Mesodermal cell (in vitro differentiated cells): ENCODE measurements around the gene RPL13A.
A peak's percentile ranks its signal among the peaks of the same experiment; 100 is the strongest.

ENCODE experiments used
- H3K27ac ChIP-seq: 2 replicates; pipeline ENCODE4 v1.7.0; 2013; ENCODE audit warnings: mild to moderate bottlenecking, low read depth, low read length, moderate library complexity; ENCODE audit not compliant: severe bottlenecking
- H3K36me3 ChIP-seq: 2 replicates; pipeline ENCODE4 v1.7.1; 2013; ENCODE audit warnings: mild to moderate bottlenecking, low read length, moderate library complexity; ENCODE audit not compliant: control insufficient read depth, insufficient read depth
- H3K4me1 ChIP-seq: one replicate; pipeline ENCODE4 v1.7.1; 2013; ENCODE audit warnings: mild to moderate bottlenecking, low read length; ENCODE audit not compliant: insufficient read depth, control insufficient read depth, poor library complexity, severe bottlenecking
- H3K4me3 ChIP-seq: 2 replicates; pipeline ENCODE4 v1.7.0; 2013; ENCODE audit warnings: low read length, control low read depth, mild to moderate bottlenecking; ENCODE audit not compliant: insufficient read depth, poor library complexity, severe bottlenecking; ENCODE audit errors: extremely low read depth
- H3K9me3 ChIP-seq: 2 replicates; pipeline ENCODE4 v1.7.1; 2013; ENCODE audit warnings: mild to moderate bottlenecking, low read length, moderate library complexity; ENCODE audit not compliant: control insufficient read depth
- WGBS, 2 experiments: methylation state at CpG; one replicate each; pipeline ENCODE4 v1.1.5; 2013; ENCODE audit warnings: missing lambda C conversion rate in 2 of 2; ENCODE audit not compliant: insufficient coverage in 2 of 2; 5-methylcytosine and 5-hydroxymethylcytosine counted together

The RPL13A gene

GRCh38 chr19:49486710-49487276 is 615 bp upstream of the RPL13A start:
- Histone ChIP-seq H3K4me1 (peaks cover 11% of the 10 kb centered on the region), H3K36me3 (peaks cover 42% of the 10 kb centered on the region), H3K9me3 (no peaks in the 10 kb centered on the region), H3K27ac (peak overlapping the region; percentile 49), H3K4me3 (no peak overlapping the region)
- 46 to 63% methylated on average over 13 to 19 of the region's 23 CpGs for WGBS, 2 experiments

DNA sequence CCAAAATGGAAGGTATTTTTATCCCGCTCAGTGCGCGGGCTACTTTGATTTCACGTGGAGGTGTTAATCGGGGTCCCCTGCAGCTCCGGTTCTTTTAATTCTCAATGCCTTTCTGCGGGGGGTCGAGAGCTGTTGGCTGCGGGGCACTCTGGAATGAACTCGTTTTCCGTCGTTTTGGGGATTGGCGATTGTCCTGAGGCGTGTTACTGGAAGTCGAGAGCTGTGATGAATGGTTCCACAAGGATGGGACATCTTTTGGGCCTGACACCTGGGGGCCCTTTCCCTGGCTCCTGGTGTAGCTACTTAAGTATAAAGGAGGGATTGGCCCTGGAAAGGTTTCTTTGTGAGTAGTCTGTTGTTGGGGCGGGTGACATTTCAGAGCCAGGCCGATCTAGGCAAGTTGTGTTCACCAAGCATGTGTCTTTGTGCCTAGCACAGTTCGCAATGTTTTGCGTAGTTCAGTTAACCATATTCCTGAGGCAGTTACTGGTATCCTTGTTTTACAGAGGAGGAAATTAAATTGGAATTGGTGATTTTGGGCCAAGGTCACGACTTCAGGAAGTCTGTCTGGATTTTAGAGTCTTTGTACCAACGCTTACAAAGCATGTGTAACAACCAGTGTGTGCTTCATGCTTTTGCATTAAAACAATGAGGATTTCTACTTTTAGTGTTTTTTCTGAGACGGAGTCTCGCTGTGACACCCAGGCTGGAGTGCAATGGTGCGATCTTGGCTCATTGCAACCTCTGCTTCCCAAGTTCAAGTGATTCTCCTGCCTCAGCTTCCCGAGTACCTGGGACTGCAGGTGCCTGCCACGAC is 846 bp downstream of the RPL13A start:
- H3K36me3 ChIP-seq = peaks cover 56% of the 10 kb centered on the region
- H3K9me3 ChIP-seq = no peaks in the 10 kb centered on the region
- peak overlapping the region; percentile 100 for H3K4me3 ChIP-seq
- 1% methylated on average over 22 to 24 of the region's 26 CpGs for WGBS, 2 experiments
- peaks cover 11% of the 10 kb centered on the region for H3K4me1 ChIP-seq
- peak overlapping the region; percentile 91 for H3K27ac ChIP-seq

DNA sequence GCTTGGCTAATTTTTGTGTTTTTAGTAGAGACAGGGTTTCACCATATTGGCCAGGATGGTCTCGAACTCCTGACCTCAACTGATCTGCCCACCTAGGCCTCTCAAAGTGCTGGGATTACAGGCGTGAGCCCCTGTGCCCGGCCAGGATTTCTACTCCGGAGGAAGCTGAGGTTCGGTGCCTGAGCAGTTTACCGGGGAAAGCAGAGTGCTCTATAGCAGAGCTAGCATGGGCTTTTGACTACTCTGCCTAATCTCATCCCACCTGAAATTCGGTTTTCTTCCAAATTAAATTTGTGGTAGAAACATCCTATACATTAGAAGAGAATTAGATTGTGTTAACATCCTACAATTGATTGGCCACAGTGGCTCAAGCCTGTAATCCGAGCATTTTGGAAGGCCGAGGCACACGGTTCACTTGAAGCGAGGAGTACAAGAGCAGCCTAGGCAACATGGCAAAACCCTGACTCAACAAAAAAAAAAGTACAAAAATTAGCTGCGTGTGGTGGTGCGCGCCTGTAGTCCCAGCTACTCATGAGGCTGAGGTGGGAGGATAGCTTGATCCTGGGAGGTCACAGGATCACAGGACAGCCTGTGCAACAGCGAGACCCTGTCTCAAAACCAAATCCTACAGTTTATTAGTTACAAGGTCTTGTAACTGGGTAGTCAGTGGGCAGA is 1.6 kb downstream of the RPL13A start:
- WGBS, 2 experiments = 15 to 28% methylated on average over 9 to 11 of the region's 15 CpGs
- peaks cover 56% of the 10 kb centered on the region for H3K36me3 ChIP-seq
- peak overlapping the region; percentile 100 for H3K4me3 ChIP-seq
- peaks cover 11% of the 10 kb centered on the region for H3K4me1 ChIP-seq
- H3K9me3 ChIP-seq = no peaks in the 10 kb centered on the region
- H3K27ac ChIP-seq = peak overlapping the region; percentile 91

GRCh38 chr19:49489601-49490167 is 2.3 kb downstream of the RPL13A start:
- 86 to 88% methylated on average over 12 to 14 of the region's 15 CpGs for WGBS, 2 experiments
- peak overlapping the region; percentile 91 for H3K27ac ChIP-seq

GRCh38 chr19:49490287-49491029 is 3.0 kb downstream of the RPL13A start:
- Histone ChIP-seq H3K36me3 (peaks cover 56% of the 10 kb centered on the region), H3K9me3 (no peaks in the 10 kb centered on the region), H3K4me3 (no peak overlapping the region), H3K27ac (peak overlapping the region; percentile 91), H3K4me1 (peaks cover 11% of the 10 kb centered on the region)
- WGBS, 2 experiments = 96 to 98% methylated on average over 21 to 25 of the region's 27 CpGs

More at GRCh38 chr19:49489601-49490167, 2.3 kb downstream of the RPL13A start:
- Histone ChIP-seq H3K9me3 (no peaks in the 10 kb centered on the region), H3K4me3 (peak overlapping the region; percentile 100), H3K4me1 (peaks cover 11% of the 10 kb centered on the region), H3K36me3 (peaks cover 56% of the 10 kb centered on the region)

DNA sequence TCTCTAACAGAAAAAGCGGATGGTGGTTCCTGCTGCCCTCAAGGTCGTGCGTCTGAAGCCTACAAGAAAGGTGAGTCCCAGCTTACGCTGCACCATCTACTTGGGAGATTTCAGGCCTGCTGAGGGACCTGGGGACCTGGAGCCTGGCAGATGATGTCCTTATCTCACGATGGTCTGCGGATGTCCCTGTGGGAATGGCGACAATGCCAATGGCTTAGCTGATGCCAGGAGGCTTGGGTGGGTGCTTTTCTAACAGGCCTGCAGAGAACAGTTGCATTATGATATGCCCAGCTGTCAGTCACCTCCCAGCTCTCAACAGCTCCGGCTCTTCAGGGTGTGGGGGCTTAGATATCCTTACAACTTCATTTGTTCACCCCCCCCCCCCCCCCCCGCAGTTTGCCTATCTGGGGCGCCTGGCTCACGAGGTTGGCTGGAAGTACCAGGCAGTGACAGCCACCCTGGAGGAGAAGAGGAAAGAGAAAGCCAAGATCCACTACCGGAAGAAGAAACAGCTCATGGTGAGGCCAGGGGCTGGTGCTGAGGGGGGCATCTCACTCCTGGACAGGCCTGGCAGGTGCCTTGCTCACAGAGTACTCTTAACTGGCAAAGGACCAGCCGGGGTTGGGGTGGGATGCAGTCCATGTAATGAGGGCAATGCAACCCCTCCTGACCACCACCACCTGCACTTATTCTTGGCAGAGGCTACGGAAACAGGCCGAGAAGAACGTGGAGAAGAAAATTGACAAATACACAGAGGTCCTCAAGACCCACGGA is 3.8 kb downstream of the RPL13A start:
- Histone ChIP-seq H3K9me3 (no peaks in the 10 kb centered on the region), H3K4me3 (no peak overlapping the region), H3K27ac (peak overlapping the region; percentile 91), H3K36me3 (peaks cover 56% of the 10 kb centered on the region), H3K4me1 (peaks cover 11% of the 10 kb centered on the region)
- WGBS, 2 experiments = 97 to 99% methylated on average over 8 to 12 of the region's 17 CpGs

DNA sequence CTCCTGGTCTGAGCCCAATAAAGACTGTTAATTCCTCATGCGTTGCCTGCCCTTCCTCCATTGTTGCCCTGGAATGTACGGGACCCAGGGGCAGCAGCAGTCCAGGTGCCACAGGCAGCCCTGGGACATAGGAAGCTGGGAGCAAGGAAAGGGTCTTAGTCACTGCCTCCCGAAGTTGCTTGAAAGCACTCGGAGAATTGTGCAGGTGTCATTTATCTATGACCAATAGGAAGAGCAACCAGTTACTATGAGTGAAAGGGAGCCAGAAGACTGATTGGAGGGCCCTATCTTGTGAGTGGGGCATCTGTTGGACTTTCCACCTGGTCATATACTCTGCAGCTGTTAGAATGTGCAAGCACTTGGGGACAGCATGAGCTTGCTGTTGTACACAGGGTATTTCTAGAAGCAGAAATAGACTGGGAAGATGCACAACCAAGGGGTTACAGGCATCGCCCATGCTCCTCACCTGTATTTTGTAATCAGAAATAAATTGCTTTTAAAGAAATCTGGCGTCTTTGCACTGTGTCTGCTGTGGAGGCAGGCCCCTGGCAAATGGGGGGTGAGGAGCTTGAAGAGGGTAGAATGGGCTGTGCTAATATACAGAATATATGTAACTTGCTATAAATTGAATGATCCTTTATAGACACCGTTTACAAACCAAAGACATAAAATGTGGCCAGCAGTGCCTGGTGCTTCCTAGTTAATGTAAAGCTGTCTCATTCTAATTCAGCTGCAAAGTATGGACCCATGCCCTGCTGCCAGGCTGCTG is 4.6 kb downstream of the RPL13A start:
- Histone ChIP-seq H3K4me3 (no peak overlapping the region), H3K36me3 (peaks cover 61% of the 10 kb centered on the region), H3K27ac (peak overlapping the region; percentile 37), H3K4me1 (peaks cover 11% of the 10 kb centered on the region), H3K9me3 (no peaks in the 10 kb centered on the region)
- 100% methylated on average over 6 of the region's 7 CpGs for WGBS, 2 experiments

DNA sequence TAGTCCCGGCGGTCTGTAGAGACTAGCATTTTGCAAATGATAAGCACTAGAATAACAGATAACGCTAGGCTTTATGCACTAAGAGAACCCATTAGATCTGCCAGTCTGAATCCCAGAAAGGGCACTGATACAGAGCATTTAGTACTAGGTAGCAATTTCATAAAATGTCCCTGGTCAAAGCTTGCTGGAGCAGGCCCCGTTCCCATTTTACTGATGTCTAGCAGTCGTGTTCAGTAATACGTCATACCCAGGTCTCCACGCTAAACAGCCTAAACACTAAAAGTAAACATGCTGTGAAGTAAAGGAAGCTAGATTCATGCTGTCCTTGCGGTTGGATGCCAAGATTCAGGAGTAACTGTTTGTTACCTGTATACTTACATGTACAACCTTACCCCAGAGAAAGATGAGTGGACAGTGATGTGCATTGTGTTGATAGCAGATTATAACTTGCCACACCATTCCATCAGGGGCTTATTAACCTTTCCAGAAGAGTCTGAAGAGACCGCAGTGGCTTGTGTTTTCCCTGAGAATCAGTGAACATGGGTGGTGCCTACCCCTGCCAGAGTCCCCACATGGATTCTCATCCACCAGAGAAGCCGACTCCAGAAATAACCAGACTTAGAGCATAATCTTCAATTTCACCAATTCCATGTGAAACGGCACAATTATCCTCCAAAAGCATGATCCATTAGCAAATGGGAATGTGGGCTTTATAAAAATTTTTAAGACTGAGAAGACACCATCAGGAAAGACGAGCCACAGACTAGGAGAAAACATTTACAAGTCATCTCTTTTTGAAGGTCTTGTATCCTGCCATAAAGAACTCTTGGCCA is 5.4 kb downstream of the RPL13A start:
- H3K27ac ChIP-seq = peak overlapping the region; percentile 37
- H3K36me3 ChIP-seq = peaks cover 67% of the 10 kb centered on the region
- WGBS, 2 experiments = 83 to 91% methylated on average over 6 to 9 of the region's 12 CpGs
- H3K9me3 ChIP-seq = no peaks in the 10 kb centered on the region
- H3K4me1 ChIP-seq = peaks cover 16% of the 10 kb centered on the region
- H3K4me3 ChIP-seq = no peak overlapping the region

- WGBS, 2 experiments = 0% methylated on average over 6 to 8 of the region's 11 CpGs
- Histone ChIP-seq H3K27ac (peak overlapping the region; percentile 91), H3K4me1 (peaks cover 24% of the 10 kb centered on the region), H3K4me3 (peak overlapping the region; percentile 98), H3K36me3 (peaks cover 55% of the 10 kb centered on the region), H3K9me3 (no peaks in the 10 kb centered on the region)
Observed at GRCh38 chr19:49496574-49497008, 9.2 kb downstream of the RPL13A start.
